K562 (cell line): ENCODE measurements around the gene RNF187. TPM values are rescaled to one million over a fixed set of nuclear protein-coding genes. Genes with fewer than 3 reads are reported as not detected.
"Not testable (repeated sequence)": the region's sequence is repeated elsewhere in the genome, so short reads cannot be mapped to it uniquely, and the experiment has no call there.

Source experiments
- ATAC-seq: fragments of 200-7000 bp; cut with Tn5 transposase; 3 replicates; pipeline ENCODE4 v1.9.1; 2020; ENCODE audit warnings: moderate library complexity
- BruUV-seq: library from RNA; stranded (reverse); fragments of 400-500 nt; replicated peaks from 2 replicates; lab custom pipeline; 2021; lab: Mats Ljungman, UMichigan
- CTCF ChIA-PET: fragments of 300-600 bp; formaldehyde crosslinking; extraction: SDS; loops from one replicate; lab custom pipeline; 2021; ENCODE audit warnings: low intra/inter-chr PET ratio; lab: Yijun Ruan, JAX
- POLR2A ChIA-PET: fragments of 300-600, 350-650 bp; sonication (Branson Sonifier 250); formaldehyde crosslinking; extraction: SDS; loops from one replicate; lab custom pipeline; 2021; ENCODE audit warnings: antibody characterized with exemption, inconsistent platforms; lab: Yijun Ruan, JAX
- DNase-seq, 4 experiments: peaks; one replicate each; pipeline versions ENCODE4 v3.0.0 to v3.0.0-alpha.2; 2011 to 2018; ENCODE audit warnings: low spot score in 3 of 4, mixed read lengths in 3 of 4; ENCODE audit errors: extremely low read depth in 1 of 4
- FAIRE-seq: peaks from 2 replicates; lab custom pipeline; 2011; peaks lifted over from hg19 to GRCh38; lab: Jason Lieb, UNC
- H2AFZ ChIP-seq: 2 replicates; pipeline ENCODE4 v1.6.0; 2011; ENCODE audit warnings: low read depth, low read length, control low read depth, inconsistent platforms
- H3K27ac ChIP-seq: fragments of 200-600 bp; 3 replicates; pipeline ENCODE4 v1.8.0; 2011; ENCODE audit warnings: low read depth, mild to moderate bottlenecking, control low read depth, inconsistent platforms, low read length, moderate library complexity, mixed read lengths; ENCODE audit errors: extremely low read depth
- H3K27me3 ChIP-seq, 2 experiments: fragments of 300-600 bp in 1 of 2; 2 replicates in 1 of 2; 3 replicates in 1 of 2; pipeline versions ENCODE4 v1.6.0 to v1.8.0; 2011; ENCODE audit warnings: inconsistent platforms in 2 of 2, low read length in 2 of 2, mild to moderate bottlenecking in 1 of 2, mixed read lengths in 1 of 2, moderate library complexity in 1 of 2; ENCODE audit not compliant: control insufficient read depth in 2 of 2, insufficient read depth in 2 of 2
- H3K36me3 ChIP-seq: fragments of 300-600 bp; 3 replicates; pipeline ENCODE4 v1.8.0; 2011; ENCODE audit warnings: mild to moderate bottlenecking, low read length, inconsistent platforms; ENCODE audit not compliant: control insufficient read depth, insufficient read depth
- H3K4me1 ChIP-seq, 2 experiments: fragments of 200-600 bp in 1 of 2; replicated peaks in 1 of 2; 2 replicates in 1 of 2; 3 replicates in 1 of 2; pipeline versions ENCODE4 v1.5.1 to v1.8.0; 2011; ENCODE audit warnings: inconsistent platforms in 2 of 2, low read length in 2 of 2, mild to moderate bottlenecking in 1 of 2, mixed read lengths in 1 of 2, moderate library complexity in 1 of 2; ENCODE audit not compliant: control insufficient read depth in 2 of 2, insufficient read depth in 2 of 2
- H3K4me2 ChIP-seq: 2 replicates; pipeline ENCODE4 v1.6.1; 2011; ENCODE audit warnings: low read length, control low read depth, inconsistent platforms, mixed read lengths; ENCODE audit not compliant: insufficient read depth
- H3K4me3 ChIP-seq: fragments of 200-600 bp; sonication (generic), shearing (Covaris generic); 2 replicates; pipeline ENCODE4 v1.5.1; 2016; ENCODE audit warnings: control low read depth, inconsistent platforms
- H3K79me2 ChIP-seq: fragments of 200-600 bp; 3 replicates; pipeline ENCODE4 v1.8.0; 2011; ENCODE audit warnings: low read length, inconsistent platforms; ENCODE audit not compliant: control insufficient read depth, insufficient read depth
- H3K9ac ChIP-seq, 2 experiments: 2 replicates each; pipeline versions ENCODE4 v1.6.0 to v1.6.1; 2011; ENCODE audit warnings: low read depth in 2 of 2, low read length in 2 of 2, control low read depth in 1 of 2, inconsistent platforms in 1 of 2, mild to moderate bottlenecking in 1 of 2, mixed read lengths in 1 of 2; ENCODE audit not compliant: insufficient read depth in 1 of 2
- H3K9me1 ChIP-seq: one replicate; pipeline ENCODE4 v1.6.0; 2011; ENCODE audit warnings: inconsistent platforms, mild to moderate bottlenecking, low read length, moderate library complexity; ENCODE audit not compliant: control insufficient read depth, insufficient read depth
- H3K9me3 ChIP-seq: replicated peaks from 2 replicates; pipeline ENCODE4 v1.5.1; 2011; ENCODE audit warnings: low read depth, low read length, inconsistent platforms; ENCODE audit not compliant: control insufficient read depth, insufficient read depth
- H4K20me1 ChIP-seq: replicated peaks from 2 replicates; pipeline ENCODE4 v1.6.1; 2011; ENCODE audit warnings: low read length, inconsistent platforms, mixed read lengths; ENCODE audit not compliant: control insufficient read depth, insufficient read depth
- BCOR ChIP-seq: fragments of 450-650 bp; IDR thresholded peaks from 2 replicates; pipeline ENCODE4 v1.6.1; 2016
- IRF2 ChIP-seq: sonication (generic); formaldehyde crosslinking; IDR thresholded peaks from 2 replicates; pipeline ENCODE4 v1.8.1; 2022; ENCODE audit warnings: mild to moderate bottlenecking, missing genetic modification reagents
- SMARCE1 ChIP-seq: fragments of 450-650 bp; IDR thresholded peaks from 2 replicates; pipeline ENCODE4 v1.7.1; 2016; ENCODE audit warnings: mild to moderate bottlenecking
- ZNF121 ChIP-seq: sonication (generic); formaldehyde crosslinking; conservative IDR thresholded peaks from 2 replicates; pipeline ENCODE4 v1.8.0; 2022; ENCODE audit warnings: missing genetic modification reagents
- ZNF282 ChIP-seq: sonication (generic); formaldehyde crosslinking; IDR thresholded peaks from 2 replicates; pipeline ENCODE4 v1.8.1; 2023; ENCODE audit warnings: missing genetic modification reagents
- ZNF561 ChIP-seq: fragments of 450-650 bp; formaldehyde crosslinking; conservative IDR thresholded peaks from 2 replicates; pipeline ENCODE4 v1.4.0; 2020; ENCODE audit warnings: mild to moderate bottlenecking, moderate library complexity
- WGBS: fragments of 100-300 bp; shearing (Covaris generic); methylation state at CpG from one replicate; pipeline ENCODE4 v1.1.6; 2016; ENCODE audit warnings: low coverage, mixed read lengths; ENCODE audit not compliant: insufficient coverage; ENCODE audit errors: missing lambda C conversion rate; 5-methylcytosine and 5-hydroxymethylcytosine counted together
- in situ Hi-C: fragments of 300-500 bp; cut with MboI; formaldehyde crosslinking; loops from 4 replicates; pipeline ENCODE4 v1.15.0; 2018; ENCODE audit warnings: inconsistent platforms, mixed read lengths
- intact Hi-C: fragments of 100-400 bp; cut with micrococcal nuclease; formaldehyde crosslinking; loops from 2 replicates; pipeline ENCODE4 v1.14.2; 2022
- polyA plus RNA-seq, 8 experiments: library from polyadenylated mRNA; depleted of rRNA in 4 of 8; stranded (reverse) in 5 of 8; unstranded in 3 of 8; fragments of >200 nt; fragmentation: Nextera tagmentation in 2 of 8; fragmentation: Illumina TruSeq in 1 of 8; extraction: Ambion mirVana in 2 of 8; extraction: Trizol in 1 of 8; gene quantifications; 2 replicates each; pipeline versions ENCODE4 v1.2.1 to v1.2.3, GENCODE V29; 2011 to 2014; ENCODE audit warnings: inconsistent platforms in 1 of 8, missing spikeins in 1 of 8
- total RNA-seq, 7 experiments: library from RNA; depleted of rRNA in 6 of 7; stranded (reverse); fragments of >200 nt in 6 of 7; fragmentation: Illumina TruSeq in 2 of 7; extraction: Trizol in 2 of 7; gene quantifications; 2 replicates each; pipeline versions ENCODE4 v1.2.1 to v1.2.3, GENCODE V29; 2011 to 2021; ENCODE audit warnings: low replicate concordance in 1 of 7
- TF ChIP-seq, protein P1 (sequence below): sonication (generic); formaldehyde crosslinking; IDR thresholded peaks from 2 replicates; pipeline ENCODE4 v1.9.0; 2022; ENCODE audit warnings: mild to moderate bottlenecking, missing genetic modification reagents
- TF ChIP-seq, protein P2 (sequence below): sonication (generic); formaldehyde crosslinking; IDR thresholded peaks from 2 replicates; pipeline ENCODE4 v1.8.0; 2022; ENCODE audit warnings: mild to moderate bottlenecking, low read depth, missing genetic modification reagents
- TF ChIP-seq, protein P3 (sequence below): fragments of 250-450 bp; sonication (Bioruptor Pico); IDR thresholded peaks from 2 replicates; pipeline ENCODE4 v1.4.0; 2020; ENCODE audit warnings: borderline replicate concordance
- TF ChIP-seq, protein P4 (sequence below): sonication (generic); formaldehyde crosslinking; IDR thresholded peaks from 2 replicates; pipeline ENCODE4 v1.9.0; 2022; ENCODE audit warnings: mild to moderate bottlenecking, missing genetic modification reagents

The RNF187 gene
- total and polyA plus RNA-seq, 9 of the 15 experiments (the other 6 are each of a cell fraction or from before 2014, with no cell fraction given): 2.3 to 119 (median 41.9) TPM

DNA sequence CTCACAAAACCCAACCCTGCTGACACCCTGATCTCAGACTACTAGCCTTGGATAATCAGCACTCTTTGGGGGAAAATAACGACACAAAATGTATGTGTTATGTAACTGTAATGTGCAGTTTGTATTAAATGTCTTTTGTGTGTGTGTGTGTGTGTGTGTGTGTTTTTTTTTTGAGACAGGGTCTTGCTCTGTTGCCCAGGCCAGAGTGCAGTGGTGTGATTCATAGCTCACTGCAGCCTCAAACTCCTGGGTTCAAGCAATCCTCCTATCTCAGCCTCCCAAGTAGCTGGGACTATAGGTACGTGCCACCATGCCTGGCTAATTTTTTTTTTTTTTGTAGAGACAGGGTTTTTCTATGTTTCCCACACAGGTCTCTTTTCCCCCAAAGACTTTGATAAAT lies 19.0 kb upstream of the RNF187 start:
- H3K9me1 ChIP-seq, H3K9me3 ChIP-seq, in situ Hi-C loops, DNase-seq, H3K4me3 ChIP-seq, BruUV-seq, H3K79me2 ChIP-seq, ATAC-seq, CTCF ChIA-PET, H2AFZ ChIP-seq, intact Hi-C loops, H3K36me3 ChIP-seq, FAIRE-seq, H3K9ac ChIP-seq, H4K20me1 ChIP-seq, H3K27ac ChIP-seq, H3K4me2 ChIP-seq: not testable (repeated sequence)
- TF ChIP-seq BCOR (peak; percentile 30; the same call in 1 of the 2 replicates), ZNF121 (CRISPR knock-in tag) (peak; percentile 65)
- POLR2A ChIA-PET: interaction anchor here (0.7 to 2.2 kb wide), 3 partner anchors 11 to 296 kb away, joined by 3 to 8 read pairs (median 5); a partner anchor contains a TSS
- Histone ChIP-seq H3K4me1 (peaks cover 25 to 33% of the 10 kb centered on the region in 2 experiments), H3K27me3 (peaks cover 2 to 20% of the 10 kb centered on the region in 2 experiments; a peak in 3 of 5 replicates)
- 10% methylated on average over 2 of the region's 2 CpGs for WGBS

DNA sequence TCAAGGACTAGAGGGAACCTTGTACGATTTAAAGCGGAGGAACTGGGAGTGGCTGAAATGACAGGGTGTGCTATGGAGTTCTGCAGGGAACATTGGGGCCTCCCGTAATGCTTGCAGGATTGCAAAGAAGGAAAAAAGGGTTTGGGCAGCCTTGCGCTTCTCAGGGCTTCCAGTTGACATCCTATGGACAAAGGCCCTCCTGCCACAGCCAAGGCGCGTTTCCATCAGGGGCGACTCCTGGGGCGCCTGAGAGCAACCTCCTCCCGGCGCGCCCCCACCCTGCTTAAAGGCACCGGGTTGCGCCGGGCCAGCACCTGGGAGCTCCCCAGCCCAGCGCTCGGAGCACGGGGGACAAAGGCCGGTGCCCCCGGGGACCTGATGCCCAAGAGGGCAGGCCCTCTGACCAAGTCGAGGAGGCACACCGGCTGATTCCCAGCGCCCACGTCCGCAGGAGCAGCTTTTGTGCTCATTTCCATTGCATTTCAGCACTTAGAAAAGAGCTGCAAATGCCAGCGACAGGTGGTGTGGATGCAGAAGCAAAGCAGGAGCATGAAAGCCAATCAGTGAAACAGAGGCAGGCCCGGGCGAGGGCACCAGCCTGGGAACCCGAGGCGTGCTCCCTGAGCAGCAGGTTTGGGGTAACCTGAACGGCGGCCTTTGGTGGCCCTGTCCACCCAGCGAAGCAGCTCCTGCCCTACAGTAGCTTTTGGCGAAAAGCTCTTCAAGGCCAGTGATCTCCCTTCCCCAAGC lies 17.6 kb upstream of the RNF187 start:
- Histone ChIP-seq H3K4me1 (peaks cover 18 to 19% of the 10 kb centered on the region in 2 experiments), H3K9me1 (no peaks in the 10 kb centered on the region), H3K4me3 (no peak overlapping the region), H3K79me2 (no peaks in the 10 kb centered on the region), H3K36me3 (no peaks in the 10 kb centered on the region), H3K9ac (peak overlapping the region in 1 of 2 experiments; percentile 78; a peak in 1 of 4 replicates), H3K9me3 (no peaks in the 10 kb centered on the region), H2AFZ (no peak overlapping the region), H4K20me1 (no peaks in the 10 kb centered on the region; the same call in 1 of the 2 replicates), H3K27ac (no peak overlapping the region), H3K4me2 (no peak overlapping the region), H3K27me3 (peaks cover 2 to 20% of the 10 kb centered on the region in 2 experiments; a peak in 3 of 5 replicates)
- POLR2A ChIA-PET: interaction anchor here (0.6 to 2.2 kb wide), 4 partner anchors 11 to 17 kb away, joined by 3 to 8 read pairs (median 4); a partner anchor contains a TSS
- WGBS: 38% methylated on average over 30 of the region's 33 CpGs
- FAIRE-seq (no peak), DNase-seq (no peak), ATAC-seq (no peak)
- no TSS peak for BruUV-seq
- in situ Hi-C loops: no loop called here
- CTCF ChIA-PET: no interaction called here
- intact Hi-C loops: no loop called here
- TF ChIP-seq ZNF561: no peak
- TF ChIP-seq, protein P1, sequence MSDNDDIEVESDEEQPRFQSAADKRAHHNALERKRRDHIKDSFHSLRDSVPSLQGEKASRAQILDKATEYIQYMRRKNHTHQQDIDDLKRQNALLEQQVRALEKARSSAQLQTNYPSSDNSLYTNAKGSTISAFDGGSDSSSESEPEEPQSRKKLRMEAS: no peak
- TF ChIP-seq, protein P2, sequence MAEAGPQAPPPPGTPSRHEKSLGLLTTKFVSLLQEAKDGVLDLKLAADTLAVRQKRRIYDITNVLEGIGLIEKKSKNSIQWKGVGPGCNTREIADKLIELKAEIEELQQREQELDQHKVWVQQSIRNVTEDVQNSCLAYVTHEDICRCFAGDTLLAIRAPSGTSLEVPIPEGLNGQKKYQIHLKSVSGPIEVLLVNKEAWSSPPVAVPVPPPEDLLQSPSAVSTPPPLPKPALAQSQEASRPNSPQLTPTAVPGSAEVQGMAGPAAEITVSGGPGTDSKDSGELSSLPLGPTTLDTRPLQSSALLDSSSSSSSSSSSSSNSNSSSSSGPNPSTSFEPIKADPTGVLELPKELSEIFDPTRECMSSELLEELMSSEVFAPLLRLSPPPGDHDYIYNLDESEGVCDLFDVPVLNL: no peak
- no peak for TF ChIP-seq SMARCE1
- 0 out of 2 replicates have a peak, but pooled peaks have one; percentile 25 for TF ChIP-seq IRF2 (CRISPR knock-in tag)
- TF ChIP-seq ZNF282: 0 out of 2 replicates have a peak, but pooled peaks have one; percentile 26
- TF ChIP-seq, protein P3, sequence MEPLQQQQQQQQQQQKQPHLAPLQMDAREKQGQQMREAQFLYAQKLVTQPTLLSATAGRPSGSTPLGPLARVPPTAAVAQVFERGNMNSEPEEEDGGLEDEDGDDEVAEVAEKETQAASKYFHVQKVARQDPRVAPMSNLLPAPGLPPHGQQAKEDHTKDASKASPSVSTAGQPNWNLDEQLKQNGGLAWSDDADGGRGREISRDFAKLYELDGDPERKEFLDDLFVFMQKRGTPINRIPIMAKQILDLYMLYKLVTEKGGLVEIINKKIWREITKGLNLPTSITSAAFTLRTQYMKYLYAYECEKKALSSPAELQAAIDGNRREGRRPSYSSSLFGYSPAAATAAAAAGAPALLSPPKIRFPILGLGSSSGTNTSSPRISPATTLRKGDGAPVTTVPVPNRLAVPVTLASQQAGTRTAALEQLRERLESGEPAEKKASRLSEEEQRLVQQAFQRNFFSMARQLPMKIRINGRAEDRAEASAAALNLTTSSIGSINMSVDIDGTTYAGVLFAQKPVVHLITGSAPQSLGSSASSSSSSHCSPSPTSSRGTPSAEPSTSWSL: 0 out of 2 replicates have a peak, but pooled peaks have one; percentile 33
- TF ChIP-seq, protein P4, sequence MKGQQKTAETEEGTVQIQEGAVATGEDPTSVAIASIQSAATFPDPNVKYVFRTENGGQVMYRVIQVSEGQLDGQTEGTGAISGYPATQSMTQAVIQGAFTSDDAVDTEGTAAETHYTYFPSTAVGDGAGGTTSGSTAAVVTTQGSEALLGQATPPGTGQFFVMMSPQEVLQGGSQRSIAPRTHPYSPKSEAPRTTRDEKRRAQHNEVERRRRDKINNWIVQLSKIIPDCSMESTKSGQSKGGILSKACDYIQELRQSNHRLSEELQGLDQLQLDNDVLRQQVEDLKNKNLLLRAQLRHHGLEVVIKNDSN: no peak
